Adipocyte (in vitro differentiated cells): ENCODE measurements around the gene CEP170B.
"Not testable (repeated sequence)": the region's sequence is repeated elsewhere in the genome, so short reads cannot be mapped to it uniquely, and the experiment has no call there.

Experiments used
- DNase-seq: peaks from one replicate; pipeline ENCODE4 v3.0.0-alpha.2; 2015; ENCODE audit warnings: low read depth
- H3K27me3 ChIP-seq: replicated peaks from 2 replicates; pipeline ENCODE4 v1.7.0; 2013; ENCODE audit warnings: mild to moderate bottlenecking, low read length, moderate library complexity; ENCODE audit not compliant: control insufficient read depth, insufficient read depth
- H3K36me3 ChIP-seq: 2 replicates; pipeline ENCODE4 v1.7.0; 2013; ENCODE audit warnings: low read length, mild to moderate bottlenecking, moderate library complexity; ENCODE audit not compliant: control insufficient read depth, insufficient read depth, severe bottlenecking
- H3K4me1 ChIP-seq: 2 replicates; pipeline ENCODE4 v1.7.0; 2013; ENCODE audit warnings: mild to moderate bottlenecking, low read length, moderate library complexity; ENCODE audit not compliant: control insufficient read depth, insufficient read depth
- H3K4me3 ChIP-seq: 2 replicates; pipeline ENCODE4 v1.7.0; 2013; ENCODE audit warnings: mild to moderate bottlenecking, low read length, moderate library complexity
- H3K9ac ChIP-seq: 2 replicates; pipeline ENCODE4 v1.7.0; 2013; ENCODE audit warnings: mild to moderate bottlenecking, low read length, moderate library complexity
- H3K9me3 ChIP-seq: 2 replicates; pipeline ENCODE4 v1.7.0; 2013; ENCODE audit warnings: mild to moderate bottlenecking, low read length, moderate library complexity; ENCODE audit not compliant: control insufficient read depth

The CEP170B gene

DNA sequence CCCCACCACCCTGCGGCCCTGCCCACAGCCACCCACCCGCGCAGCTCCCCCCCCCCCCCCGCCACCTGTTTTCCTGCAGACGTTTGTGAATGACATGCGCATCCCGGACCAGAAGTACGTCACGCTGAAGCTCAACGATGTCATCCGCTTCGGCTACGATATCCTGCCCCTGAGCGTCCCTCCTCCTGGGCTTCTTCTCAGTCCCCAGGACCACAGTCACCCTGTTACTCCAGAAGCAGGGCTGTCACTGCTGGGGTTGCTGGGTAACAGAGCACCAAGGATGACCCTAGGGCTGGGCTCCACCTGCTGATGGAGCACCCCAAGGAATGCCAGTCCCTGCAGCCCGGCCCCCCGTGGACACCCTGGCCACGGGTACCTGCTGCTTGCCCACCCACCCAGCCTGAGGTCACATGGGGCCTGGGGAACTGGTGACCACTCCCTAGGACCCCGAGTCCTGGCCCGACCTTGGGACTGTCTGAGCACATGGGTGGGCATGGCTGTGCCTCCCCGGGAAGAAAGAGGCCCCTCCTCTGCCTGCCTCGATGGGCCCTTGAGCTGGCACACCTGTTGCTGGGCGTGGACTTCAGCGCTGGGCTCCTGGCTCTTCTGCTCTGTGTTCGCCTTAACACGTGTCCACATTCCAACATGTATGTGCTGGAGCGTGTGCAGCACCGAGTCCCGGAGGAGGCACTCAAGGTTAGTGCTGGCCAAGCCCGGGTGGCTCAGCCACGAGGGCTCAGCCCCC, 12.9 kb downstream of the CEP170B start:
- no peak overlapping the region for H3K4me3 ChIP-seq
- H3K9ac ChIP-seq = no peak overlapping the region
- peaks cover 30% of the 10 kb centered on the region for H3K36me3 ChIP-seq
- H3K9me3 ChIP-seq = no peaks in the 10 kb centered on the region
- peaks cover 4% of the 10 kb centered on the region for H3K4me1 ChIP-seq
- no peaks in the 10 kb centered on the region for H3K27me3 ChIP-seq
- no peak for DNase-seq

DNA sequence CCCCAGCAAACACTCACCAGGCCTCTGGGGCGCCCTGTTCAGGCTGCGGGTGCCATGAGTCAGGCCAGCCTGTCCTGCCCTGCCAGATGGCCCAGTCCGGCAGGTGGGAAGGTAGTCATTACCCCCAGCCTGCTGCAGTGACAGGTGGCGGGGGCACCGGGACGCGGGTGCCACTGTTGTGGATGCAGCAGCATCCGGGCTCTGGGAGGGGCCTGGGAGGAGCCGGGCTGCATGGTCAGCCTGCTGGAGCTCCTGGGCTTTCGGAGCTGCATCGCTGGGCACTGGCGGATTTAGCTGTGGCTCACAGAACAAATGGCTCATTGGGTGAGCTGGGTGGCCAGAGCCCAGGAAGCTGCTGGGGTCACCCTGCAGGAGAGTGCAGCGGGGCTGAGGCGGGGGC, 13.5 kb downstream of the CEP170B start:
- Histone ChIP-seq H3K4me3 (no peak overlapping the region), H3K36me3 (peaks cover 36% of the 10 kb centered on the region), H3K4me1 (no peaks in the 10 kb centered on the region), H3K9ac (no peak overlapping the region), H3K9me3 (no peaks in the 10 kb centered on the region), H3K27me3 (no peaks in the 10 kb centered on the region)
- no peak for DNase-seq

GRCh38 chr14:104879201-104879982, 14.3 kb downstream of the CEP170B start:
- no peaks in the 10 kb centered on the region for H3K9me3 ChIP-seq
- DNase-seq = no peak
- H3K27me3 ChIP-seq = no peaks in the 10 kb centered on the region
- no peaks in the 10 kb centered on the region for H3K4me1 ChIP-seq
- no peak overlapping the region for H3K9ac ChIP-seq
- H3K36me3 ChIP-seq = peaks cover 40% of the 10 kb centered on the region
- no peak overlapping the region for H3K4me3 ChIP-seq

DNA sequence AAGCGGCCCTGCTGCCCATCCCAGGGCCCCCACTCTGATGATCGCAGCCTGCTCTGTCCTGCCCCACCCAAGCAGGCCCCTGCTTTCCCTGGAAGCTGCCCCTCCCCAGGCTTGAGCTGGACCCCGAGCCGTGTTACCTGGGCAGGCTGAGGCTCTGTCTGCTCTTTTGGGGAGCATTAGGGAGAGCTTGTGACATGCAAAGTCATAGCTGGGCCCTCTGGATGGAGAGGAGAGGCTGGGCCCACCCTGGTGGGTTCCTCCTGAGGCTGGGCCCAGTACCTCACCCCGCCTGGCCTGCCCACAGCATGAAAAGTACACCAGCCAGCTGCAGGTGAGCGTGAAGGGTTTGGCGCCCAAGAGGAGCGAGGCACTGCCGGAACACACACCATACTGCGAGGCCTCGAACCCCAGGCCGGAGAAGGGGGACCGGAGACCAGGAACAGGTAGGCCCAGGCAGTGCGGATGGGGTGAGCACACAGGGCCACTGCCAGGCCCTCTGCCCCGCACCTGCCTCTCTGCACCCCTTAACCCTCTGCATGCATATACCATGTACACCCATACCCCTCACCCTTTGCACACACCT, 15.0 kb downstream of the CEP170B start:
- no peaks in the 10 kb centered on the region for H3K27me3 ChIP-seq
- H3K9me3 ChIP-seq = no peaks in the 10 kb centered on the region
- H3K36me3 ChIP-seq = peaks cover 41% of the 10 kb centered on the region
- no peaks in the 10 kb centered on the region for H3K4me1 ChIP-seq
- no peak overlapping the region for H3K4me3 ChIP-seq
- no peak overlapping the region for H3K9ac ChIP-seq
- DNase-seq = no peak

GRCh38 chr14:104880584-104881210, 15.6 kb downstream of the CEP170B start:
- peaks cover 44% of the 10 kb centered on the region for H3K36me3 ChIP-seq
- no peak overlapping the region for H3K4me3 ChIP-seq
- H3K4me1 ChIP-seq = no peaks in the 10 kb centered on the region
- no peaks in the 10 kb centered on the region for H3K9me3 ChIP-seq
- H3K9ac ChIP-seq = no peak overlapping the region
- no peaks in the 10 kb centered on the region for H3K27me3 ChIP-seq
- no peak for DNase-seq

- no peak for DNase-seq
- no peaks in the 10 kb centered on the region for H3K27me3 ChIP-seq
- no peak overlapping the region for H3K4me3 ChIP-seq
These were observed 16.4 kb downstream of the CEP170B start for GRCh38 chr14:104881369-104881979.

GRCh38 chr14:104882325-104882973, 17.4 kb downstream of the CEP170B start:
- Histone ChIP-seq H3K4me1 (no peaks in the 10 kb centered on the region), H3K9ac (no peak overlapping the region), H3K4me3 (no peak overlapping the region), H3K27me3 (no peaks in the 10 kb centered on the region), H3K9me3 (no peaks in the 10 kb centered on the region), H3K36me3 (peaks cover 61% of the 10 kb centered on the region)
- DNase-seq = no peak

More at GRCh38 chr14:104881369-104881979, 16.4 kb downstream of the CEP170B start:
- Histone ChIP-seq H3K4me1 (no peaks in the 10 kb centered on the region), H3K36me3 (peaks cover 51% of the 10 kb centered on the region), H3K9me3 (no peaks in the 10 kb centered on the region), H3K9ac (no peak overlapping the region)

GRCh38 chr14:104882991-104883660, 18.1 kb downstream of the CEP170B start:
- Histone ChIP-seq H3K9me3 (no peaks in the 10 kb centered on the region), H3K27me3 (no peaks in the 10 kb centered on the region), H3K4me3 (no peak overlapping the region), H3K36me3 (peaks cover 64% of the 10 kb centered on the region), H3K9ac (no peak overlapping the region), H3K4me1 (no peaks in the 10 kb centered on the region)
- DNase-seq = no peak

DNA sequence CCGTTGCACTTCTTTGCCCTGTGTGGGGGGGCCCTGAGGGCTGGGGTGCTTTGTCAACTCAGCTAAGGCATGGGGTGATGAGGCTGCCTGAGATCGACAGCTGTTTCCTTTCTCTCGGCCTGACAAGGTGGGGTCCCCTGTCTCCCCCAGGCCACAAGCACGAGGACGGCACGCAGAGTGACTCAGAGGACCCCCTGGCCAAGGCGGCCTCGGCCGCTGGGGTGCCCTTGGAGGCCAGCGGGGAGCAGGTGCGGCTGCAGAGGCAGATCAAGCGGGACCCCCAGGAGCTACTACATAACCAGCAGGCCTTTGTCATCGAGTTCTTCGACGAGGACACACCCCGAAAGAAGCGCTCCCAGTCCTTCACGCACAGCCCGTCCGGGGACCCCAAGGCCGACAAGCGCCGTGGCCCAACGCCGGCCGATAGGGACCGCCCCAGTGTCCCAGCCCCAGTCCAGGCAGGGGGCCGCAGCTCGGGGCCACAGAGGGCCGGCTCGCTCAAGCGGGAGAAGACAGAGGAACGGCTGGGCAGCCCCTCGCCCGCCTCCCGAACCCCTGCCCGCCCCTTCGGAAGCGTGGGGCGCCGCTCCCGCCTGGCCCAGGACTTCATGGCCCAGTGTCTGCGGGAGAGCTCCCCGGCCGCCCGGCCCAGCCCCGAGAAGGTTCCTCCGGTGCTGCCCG, 18.8 kb downstream of the CEP170B start:
- no peaks in the 10 kb centered on the region for H3K27me3 ChIP-seq
- H3K9me3 ChIP-seq = no peaks in the 10 kb centered on the region
- peaks cover 59% of the 10 kb centered on the region for H3K36me3 ChIP-seq
- no peak for DNase-seq
- no peak overlapping the region for H3K4me3 ChIP-seq
- no peaks in the 10 kb centered on the region for H3K4me1 ChIP-seq
- no peak overlapping the region for H3K9ac ChIP-seq

- peaks cover 61% of the 10 kb centered on the region for H3K36me3 ChIP-seq
- H3K4me3 ChIP-seq, H3K4me1 ChIP-seq, H3K9ac ChIP-seq, H3K27me3 ChIP-seq, DNase-seq, H3K9me3 ChIP-seq: not testable (repeated sequence)
These were observed 19.3 kb downstream of the CEP170B start for GRCh38 chr14:104884381-104884780.
